GM19238 (cell line): ENCODE measurements around the gene GRK1.

Experiments
- DNase-seq: peaks from one replicate; pipeline ENCODE4 v3.0.0; 2011; ENCODE audit warnings: low spot score; ENCODE audit not compliant: insufficient read length

The GRK1 gene

DNA sequence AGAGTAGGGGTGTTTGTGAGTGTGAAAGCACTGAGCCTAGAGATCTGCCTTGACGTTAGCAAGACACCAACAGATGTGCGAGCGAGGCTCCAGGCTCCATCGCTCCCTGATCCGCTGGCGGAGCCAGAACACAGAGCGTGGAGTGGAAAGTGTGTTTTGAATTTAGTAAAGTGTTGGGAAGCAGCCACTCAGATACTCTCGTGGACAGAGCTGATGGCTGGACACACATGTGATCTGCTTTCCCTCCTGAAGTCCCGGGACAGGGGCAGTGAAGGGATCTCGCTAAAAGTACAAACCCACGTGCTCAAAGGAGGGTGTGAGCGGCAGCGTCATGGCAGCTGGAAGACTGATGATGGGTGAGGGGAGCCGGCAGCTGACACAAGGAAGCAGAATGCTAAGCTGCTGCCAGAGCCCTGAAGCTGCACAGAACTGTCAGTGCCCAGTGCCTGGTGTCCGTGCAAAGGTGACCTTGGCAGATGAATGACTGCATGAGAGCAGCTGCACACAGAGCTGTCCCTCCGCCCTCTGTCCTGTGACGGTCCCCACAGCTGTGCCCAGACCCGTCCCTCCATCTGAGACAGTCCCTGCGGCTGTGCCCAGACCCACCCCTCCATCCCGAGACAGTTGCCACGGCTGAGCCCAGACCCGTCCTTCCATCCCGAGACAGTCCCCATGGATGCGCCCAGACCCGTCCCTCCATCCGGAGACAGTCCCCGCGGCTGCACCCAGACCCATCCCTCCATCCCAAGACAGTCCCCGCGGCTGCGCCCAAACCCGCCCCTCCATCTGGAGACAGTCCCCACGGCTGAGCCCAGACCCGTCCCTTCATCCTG is 62.4 kb downstream of the GRK1 start:
- DNase-seq, result no peak

DNA sequence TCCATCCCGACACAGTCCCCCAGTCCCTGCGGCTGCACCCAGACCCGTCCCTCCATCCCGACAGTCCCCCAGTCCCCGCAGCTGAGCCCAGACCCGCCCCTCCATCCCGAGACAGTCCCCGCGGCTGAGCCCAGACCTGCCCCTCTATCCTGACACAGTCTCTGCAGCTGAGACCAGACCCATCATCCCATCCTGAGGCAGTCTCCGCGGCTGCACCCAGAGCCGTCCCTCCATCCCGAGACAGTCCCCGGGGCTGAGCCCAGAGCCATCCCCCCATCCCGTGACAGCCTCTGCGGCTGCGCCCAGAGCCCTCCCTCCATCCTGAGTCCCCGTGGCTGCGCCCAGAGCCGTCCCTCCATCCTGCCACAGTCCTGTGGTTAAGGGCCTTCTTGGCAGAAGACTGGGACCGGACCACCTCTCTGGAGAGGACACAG is 63.3 kb downstream of the GRK1 start:
- no peak for DNase-seq

DNA sequence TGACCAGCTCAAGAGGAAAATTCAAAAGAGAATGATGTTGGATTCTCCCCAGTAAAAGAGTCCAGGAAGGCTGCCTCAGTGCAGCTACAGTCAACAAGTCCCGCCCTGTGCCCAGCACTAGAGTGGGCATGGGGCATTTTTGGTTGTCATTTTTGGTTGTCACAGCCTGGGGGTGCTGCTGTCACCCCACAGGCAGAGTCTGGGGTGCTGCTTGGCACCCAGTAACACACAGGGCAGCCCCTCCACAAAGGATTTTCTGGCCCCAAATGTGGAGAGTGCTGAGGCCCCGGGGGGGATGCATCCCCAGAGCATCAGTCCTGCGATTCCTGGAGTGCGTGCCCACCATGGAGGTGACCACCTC is 63.8 kb downstream of the GRK1 start:
- DNase-seq, result no peak

DNA sequence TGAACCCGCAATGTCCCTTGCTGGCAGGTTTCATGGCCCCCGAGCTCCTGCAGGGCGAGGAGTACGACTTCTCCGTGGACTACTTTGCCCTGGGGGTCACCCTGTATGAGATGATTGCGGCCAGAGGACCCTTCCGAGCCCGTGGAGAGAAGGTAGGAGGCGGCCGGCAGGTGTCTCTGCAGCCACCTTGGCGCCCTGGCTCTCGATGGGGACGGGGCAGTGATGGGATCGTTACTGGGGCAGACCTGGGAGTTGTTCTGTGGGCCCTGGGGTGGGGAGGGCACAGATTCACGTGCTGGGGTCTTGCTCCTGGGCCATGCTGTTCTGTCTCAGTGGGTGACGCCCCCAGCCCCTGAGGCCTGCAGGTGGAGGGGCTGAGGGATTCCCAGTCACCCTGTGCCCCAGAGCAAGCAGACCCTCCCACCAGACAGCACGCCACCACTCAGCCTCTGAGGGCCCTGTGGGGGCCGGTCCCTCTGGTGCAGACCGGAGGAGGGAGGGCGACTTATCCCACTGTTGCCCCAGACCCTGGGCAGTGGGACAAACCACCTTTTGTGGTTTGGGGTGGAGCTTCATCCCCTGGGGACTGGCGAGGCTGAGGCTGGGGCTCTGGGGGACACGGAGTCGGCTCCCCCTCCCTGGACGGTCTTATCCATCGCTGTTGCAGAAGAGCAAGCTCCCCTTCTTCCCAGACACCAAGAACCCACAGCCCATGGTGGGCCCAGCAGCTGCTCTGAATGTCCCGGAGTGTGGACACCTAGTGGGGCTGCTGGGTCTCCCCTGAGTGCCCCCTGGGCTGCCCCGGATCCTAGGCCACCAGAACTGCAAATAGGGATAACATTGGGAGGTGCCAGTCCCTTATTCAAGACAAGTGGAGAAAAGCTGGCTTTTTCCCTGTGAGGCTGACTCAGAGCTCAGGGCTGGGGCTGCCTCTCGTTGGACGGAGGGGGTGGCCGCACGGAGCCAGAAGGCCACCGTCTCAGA is 64.5 kb downstream of the GRK1 start:
- DNase-seq, result no peak

DNA sequence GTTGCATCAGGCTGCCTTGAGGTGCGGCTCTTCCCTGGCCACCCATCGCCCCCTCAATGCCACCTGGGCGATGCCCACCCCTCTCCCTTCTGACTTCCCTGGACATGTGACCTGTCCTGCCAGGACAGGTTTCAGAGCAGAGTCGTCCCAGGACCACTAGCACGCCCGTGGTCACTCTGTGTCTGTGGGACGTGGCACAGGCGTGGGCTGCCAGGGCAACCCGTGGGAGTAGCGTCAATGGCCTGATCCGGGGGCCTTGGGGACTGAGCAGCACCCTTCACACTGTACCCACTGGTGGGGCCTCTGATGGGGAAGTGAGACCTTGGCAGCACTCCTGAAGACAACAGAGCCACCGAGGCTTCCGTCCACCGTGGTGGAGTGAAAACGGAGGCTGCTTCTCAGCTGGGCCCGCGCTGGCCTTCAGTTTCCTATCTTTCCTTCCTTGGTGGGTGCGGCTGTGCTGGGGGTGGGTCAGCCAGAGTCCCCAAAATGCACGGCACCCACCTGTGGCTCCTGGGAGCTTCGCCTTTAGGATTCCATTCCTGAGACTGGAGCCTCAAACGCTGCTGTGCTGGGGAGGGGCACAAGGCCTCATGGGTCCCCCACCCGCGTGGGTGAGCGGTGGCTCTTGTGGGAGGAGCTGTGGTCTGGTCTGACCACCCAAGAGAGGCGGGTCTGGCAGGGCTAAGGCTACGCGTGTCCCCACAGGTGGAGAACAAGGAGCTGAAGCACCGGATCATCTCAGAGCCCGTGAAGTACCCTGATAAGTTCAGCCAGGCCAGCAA is 65.3 kb downstream of the GRK1 start:
- DNase-seq, result no peak

DNA sequence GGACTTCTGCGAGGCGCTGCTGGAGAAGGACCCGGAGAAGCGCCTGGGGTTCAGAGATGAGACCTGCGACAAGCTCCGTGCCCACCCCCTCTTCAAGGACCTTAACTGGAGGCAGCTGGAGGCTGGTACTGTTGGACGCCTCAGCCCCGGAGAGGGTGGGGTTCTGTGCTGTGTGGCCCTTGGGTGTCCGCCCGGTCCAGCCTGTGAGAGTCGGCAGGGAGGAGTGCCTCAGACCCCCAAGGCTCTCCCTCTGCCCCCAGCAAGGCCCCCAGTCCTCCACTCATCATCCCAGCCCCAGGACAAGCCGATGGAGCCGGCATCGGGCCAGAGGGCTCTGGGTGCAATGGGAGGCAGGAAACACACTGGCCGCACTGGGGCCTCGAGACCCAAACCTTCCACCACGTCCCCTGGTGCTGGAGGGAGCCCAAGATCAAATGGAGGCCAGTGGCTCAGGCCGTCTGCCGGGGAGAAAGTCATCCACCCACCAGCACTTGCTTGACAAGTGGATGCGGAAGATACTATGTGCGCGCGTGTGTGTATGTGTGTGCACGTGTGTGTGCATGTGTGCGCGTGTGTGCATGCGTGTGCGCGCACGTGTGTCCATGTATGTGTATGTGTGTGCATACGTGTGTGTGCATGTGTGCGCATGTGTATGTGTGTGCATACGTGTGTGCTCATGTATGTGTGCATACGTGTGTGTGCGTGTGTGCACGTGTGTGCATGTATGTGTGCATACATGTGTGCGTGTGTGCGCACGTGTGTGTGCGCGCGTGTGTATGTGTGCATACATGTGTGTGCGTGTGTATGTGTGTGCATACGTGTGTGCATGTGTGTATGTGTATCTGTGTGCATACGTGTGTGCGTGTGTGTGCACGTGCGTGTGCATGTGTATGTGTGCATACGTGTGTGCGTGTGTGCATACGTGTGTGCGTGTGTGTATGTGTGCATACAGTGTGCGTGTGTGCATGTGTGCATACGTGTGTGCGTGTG is 66.2 kb downstream of the GRK1 start:
- no peak for DNase-seq

DNA sequence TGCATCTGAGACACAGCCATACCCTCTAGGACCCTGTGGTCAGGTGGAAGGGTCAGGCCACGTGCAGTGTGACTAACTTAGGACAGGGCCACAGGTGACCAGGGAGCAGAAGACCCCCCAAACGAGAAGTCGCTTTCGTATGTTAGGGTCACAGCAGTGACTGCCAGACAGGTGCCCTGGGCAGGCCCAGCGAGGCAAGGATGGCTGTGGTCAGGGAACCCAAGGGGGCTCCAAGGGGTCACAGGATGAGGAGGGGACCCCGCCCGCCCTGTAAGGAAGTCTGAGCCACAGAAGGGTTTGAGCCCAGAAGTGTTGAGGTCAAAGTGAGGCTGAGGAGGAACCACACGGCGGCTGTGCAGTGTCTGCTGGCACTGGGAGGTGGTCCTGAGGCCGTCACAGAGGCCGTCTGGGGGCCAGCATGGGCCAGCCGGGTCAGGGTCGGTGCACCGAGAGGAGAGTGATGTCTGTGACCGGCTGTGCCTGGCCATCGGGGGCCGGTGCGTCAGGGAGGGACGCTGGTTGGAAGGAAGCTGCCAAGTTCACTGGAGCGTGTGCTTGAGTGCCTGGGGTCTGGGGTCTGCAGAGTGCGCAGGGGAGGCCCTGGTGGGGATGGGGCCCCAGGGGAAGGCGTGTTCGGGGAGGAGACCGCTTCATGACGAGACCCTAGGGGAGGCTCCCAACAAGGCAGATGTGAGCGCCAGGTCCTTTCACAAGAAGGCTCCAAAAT is 67.2 kb downstream of the GRK1 start:
- DNase-seq, result no peak

DNA sequence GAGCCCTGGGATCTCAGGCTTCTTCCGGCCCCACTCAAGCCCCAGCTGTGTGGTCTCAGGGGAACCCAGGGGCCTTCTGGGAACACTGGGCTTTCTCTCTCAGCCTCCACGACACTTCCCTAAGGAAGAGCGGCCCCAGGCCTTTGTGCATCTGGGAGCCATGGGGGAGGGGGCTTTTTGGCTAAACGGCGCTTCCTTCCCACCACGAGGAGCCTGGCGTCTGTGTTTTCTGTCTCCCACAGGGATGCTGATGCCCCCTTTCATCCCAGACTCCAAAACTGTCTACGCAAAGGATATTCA is 67.8 kb downstream of the GRK1 start:
- DNase-seq, result no peak

DNA sequence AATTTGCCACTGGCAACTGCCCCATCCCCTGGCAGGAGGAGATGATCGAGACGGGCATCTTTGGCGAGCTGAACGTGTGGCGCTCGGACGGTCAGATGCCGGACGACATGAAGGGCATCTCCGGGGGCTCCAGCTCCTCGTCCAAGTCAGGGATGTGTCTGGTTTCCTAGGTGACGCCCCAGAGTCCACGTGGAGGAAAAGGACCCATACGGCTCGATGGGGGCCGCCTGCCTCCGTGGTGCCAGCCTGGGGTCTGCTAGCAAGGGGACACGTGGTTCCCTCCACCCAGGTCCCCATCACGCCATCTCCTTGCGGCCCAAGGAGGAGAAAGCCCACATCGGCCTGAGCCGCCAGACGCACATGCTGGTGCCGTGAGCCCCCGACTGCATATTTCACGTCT is 68.2 kb downstream of the GRK1 start:
- DNase-seq, result no peak

DNA sequence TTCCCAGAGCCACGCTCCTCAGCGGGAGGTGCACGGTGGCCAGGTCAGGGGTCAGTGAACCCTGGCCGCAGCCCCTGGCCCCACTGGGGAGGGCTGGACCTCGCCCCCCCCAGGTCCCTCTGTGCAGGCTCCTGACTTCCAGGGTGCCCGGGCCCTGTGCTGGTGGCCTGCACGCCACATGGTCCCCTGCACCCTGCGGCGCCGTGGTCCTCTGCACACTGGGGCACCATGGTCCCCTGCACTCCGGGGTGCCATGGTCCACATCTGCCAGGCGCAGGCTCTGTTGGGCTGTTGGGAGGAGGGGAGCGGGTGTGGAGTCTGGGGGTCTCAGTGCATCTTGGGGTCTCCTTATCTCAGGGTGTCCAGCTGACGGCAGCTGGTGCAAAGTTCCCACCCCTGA is 68.7 kb downstream of the GRK1 start:
- DNase-seq, result no peak

DNA sequence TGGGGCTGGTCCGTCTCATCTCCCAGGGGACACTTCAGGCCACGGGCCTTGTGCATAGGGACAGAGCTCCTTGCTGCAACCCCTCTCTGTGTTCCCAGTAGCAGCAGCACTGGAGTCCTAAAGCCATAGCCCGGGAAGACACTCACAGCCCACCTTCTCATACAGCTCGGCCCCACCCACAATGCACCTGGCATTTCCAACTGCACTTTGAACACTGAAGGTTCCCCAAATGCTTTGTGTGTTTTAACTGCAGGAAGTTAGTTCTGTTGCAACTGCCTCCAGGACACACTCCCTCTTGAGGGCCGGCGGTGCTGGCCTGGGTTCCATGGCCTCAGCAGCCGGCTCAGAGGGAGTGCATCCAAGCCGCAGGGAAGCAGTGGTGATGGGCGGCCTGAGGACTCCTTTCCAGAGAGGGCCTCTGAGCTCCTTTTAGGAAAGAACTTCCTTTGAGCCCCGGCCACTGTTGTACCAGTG is 69.3 kb downstream of the GRK1 start:
- no peak for DNase-seq

DNA sequence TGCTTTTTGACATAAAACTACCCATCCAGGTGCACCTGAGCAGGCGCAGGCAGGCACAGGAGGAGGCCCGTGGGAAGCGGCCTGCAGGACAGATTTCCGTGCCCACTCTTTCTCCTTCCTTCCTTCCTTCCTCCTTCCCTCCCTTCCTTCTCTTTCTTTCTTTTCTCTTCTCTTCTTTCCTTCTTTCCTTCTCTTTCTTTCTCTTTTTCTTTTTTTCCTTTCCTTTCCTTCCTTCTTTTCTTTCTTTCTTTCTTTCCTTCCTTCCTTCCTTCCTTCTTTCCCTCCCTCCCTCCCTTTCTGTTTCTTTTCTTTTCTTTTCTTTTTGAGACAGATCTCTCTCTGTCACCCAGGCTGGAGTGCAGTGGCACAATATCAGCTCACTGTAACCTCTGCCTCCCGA is 70.8 kb downstream of the GRK1 start:
- no peak for DNase-seq

DNA sequence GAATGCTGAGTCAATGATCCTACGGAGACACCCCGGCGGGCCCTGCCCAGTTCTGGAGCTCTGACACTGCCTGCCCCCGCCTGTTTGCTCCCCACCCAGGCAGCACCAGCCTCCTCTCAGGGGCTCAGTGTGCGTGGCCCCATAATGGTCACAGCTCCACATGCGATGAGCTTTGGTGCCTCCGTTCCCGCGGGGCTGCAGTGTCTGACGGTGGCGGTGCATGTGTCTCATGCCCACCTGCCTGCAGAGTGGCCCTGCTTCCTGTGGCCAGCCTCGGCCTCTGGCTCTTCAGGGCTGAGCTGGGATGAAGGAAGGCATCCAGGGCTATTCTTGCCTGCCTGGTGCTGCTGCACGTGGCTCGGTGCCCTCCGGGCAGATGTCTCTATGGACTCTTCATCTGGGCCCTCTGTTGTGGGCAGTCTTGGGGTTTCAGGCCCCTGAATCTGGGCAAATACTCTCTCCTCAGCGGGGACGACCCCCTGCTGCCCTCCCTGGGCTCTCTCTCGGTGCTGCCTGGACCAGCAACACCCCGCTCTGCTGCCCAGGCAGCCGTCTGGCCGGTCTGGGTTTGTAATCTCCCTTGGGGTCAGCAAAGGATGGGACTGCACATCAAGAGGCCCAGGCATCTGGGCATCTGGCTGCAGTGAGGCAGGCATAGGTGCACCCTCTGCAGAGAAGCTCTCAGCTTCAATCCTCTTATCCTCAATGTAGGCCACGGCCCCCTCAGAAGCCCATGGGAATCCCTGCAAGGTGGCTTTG is 72.7 kb downstream of the GRK1 start:
- no peak for DNase-seq

DNA sequence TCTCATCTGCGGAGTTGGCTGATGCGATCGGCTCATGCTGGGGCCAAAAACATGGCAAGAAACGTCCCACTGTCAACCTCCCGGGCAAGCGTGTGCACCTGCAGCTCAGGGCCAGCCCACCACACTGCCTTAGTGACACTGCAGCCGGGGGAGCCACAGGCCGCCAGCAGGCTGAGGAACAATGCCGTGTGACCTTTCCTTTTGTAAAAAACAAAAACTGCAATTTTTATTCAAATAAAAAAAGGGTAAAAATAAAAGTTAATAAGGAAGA is 73.2 kb downstream of the GRK1 start:
- DNase-seq, result no peak

DNA sequence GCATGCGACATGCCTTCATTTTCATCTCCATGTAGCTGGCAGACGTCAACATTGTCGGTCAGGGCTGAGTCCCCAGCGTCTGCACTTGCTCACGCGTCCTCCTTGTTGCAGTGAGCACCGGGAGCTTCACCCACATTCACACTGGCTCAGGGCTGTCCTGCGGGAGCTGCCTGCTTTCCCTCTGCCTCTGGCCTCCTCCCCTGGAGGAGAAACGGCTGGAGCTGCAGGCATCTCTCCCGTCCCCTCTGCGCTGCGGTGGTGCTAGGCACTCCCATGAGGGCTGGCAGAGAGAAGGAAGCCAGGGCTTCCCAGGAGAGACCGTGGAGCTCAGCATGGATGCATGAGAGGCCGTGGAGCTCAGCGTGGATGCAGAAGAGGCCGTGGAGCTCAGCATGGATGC is 73.6 kb downstream of the GRK1 start:
- no peak for DNase-seq

DNA sequence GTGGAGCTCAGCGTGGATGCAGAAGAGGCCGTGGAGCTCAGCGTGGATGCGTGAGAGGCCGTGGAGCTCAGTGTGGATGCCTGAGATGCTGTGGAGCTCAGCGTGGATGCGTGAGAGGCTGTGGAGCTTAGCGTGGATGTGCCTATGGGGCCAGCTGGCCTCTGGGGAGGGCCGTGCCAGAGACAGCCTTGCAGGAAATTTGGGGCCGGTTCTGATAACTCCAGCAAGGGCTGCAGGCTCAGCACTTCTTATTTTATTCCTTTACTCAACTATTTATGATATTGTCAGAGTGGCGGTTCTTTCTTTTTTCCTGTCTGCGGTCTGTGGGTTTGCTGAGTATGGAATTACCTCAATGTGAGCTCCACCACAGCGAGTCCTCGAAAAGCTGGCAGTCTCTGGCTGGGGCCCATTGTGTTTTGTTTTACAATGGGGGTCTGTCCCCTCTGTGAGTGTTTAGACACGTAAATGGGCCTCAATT is 74.2 kb downstream of the GRK1 start:
- no peak for DNase-seq

DNA sequence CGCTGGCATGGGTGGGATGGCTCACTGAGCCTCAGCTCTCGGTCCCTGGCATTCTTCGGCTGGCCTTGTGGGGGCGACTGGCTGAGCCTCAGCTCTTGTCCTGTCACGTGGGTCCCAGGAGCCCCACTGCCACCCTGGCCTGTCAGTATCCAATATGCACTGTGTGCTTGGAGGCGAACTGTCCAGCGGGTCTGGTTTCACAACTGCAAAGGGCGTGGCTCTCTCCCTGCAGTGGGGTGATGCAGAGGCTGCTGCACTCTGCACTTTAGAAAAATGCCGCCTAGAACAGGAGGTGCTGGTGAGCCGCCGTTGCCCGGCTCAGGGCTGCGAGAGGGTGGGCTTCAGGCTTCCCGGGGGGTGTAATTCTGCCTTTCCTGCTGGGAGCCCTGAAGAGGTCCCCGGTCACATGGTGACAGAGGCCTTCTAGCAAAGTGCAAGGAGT is 75.0 kb downstream of the GRK1 start:
- no peak for DNase-seq

DNA sequence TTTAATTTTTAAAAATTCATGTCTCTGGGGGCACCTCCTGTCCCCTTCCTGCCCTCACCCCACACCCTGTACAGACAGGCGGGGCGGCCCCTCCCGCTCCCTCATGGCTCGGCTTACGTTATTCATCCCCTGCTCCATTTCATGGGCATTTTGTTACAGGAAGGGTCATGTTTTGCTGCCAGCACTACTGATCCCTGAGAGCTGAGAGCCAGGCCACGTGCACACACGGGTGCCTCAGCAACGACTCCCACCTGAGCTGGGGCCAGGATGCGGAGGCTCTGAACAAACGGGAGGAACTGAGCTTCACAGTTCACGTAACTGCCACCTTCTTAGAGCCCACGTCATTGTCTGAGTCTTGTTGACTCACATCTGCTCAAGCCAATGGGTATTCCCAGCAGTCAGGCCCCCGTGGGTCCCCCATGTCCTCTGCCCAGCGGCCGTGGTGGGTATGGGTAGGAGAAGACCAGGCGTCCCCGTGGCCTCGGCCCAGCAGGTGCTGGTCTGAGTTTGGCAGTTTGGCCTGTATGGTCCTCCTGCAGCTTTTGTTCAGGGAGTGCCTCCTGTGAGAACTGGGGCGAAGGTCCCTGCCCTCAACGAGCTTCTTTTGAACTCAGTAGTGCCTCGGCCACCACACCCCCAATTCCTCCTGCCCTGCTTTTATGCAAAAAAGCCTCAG is 75.6 kb downstream of the GRK1 start:
- no peak for DNase-seq
